H1 (cell line): ENCODE data around the gene RAD23A. TPM values are rescaled to one million over a fixed set of nuclear protein-coding genes. Genes with fewer than 3 reads are reported as not detected.

Experiments
- CTCF ChIA-PET: fragments of 300-600 bp; sonication (Branson Sonifier 250); formaldehyde crosslinking; loops from one replicate; lab custom pipeline; 2021; ENCODE audit not compliant: partially characterized antibody; lab: Charles Lee
- POLR2A ChIA-PET: fragments of 300-600 bp; sonication (Branson Sonifier 250); formaldehyde crosslinking; loops from one replicate; lab custom pipeline; 2021; ENCODE audit warnings: inconsistent platforms; ENCODE audit not compliant: partially characterized antibody; lab: Charles Lee
- DNase-seq, 2 experiments: peaks; one replicate each; pipeline versions ENCODE4 v3.0.0 to v3.0.0-alpha.2; 2010 to 2022; ENCODE audit warnings: low spot score in 2 of 2, low read depth in 1 of 2, mixed read lengths in 1 of 2
- FAIRE-seq: peaks from 2 replicates; lab custom pipeline; 2011; peaks lifted over from hg19 to GRCh38; lab: Jason Lieb, UNC
- H2AFZ ChIP-seq: 2 replicates; pipeline ENCODE4 v1.8.1; 2012; ENCODE audit warnings: low read length, inconsistent platforms
- H2AK5ac ChIP-seq: 2 replicates; pipeline ENCODE4 v1.6.1; 2013; ENCODE audit warnings: low read depth, low read length
- H2BK120ac ChIP-seq: replicated peaks from 2 replicates; pipeline ENCODE3; 2013; ENCODE audit warnings: low read depth, low read length, inconsistent platforms
- H2BK12ac ChIP-seq: 2 replicates; pipeline ENCODE4 v1.6.1; 2013; ENCODE audit warnings: low read depth, low read length
- H2BK15ac ChIP-seq: 2 replicates; pipeline ENCODE4 v1.6.1; 2013; ENCODE audit warnings: low read length
- H2BK20ac ChIP-seq: 2 replicates; pipeline ENCODE4 v1.6.1; 2013; ENCODE audit warnings: low read length
- H2BK5ac ChIP-seq: 2 replicates; pipeline ENCODE4 v1.6.1; 2013; ENCODE audit warnings: low read depth, low read length
- H3K14ac ChIP-seq: 2 replicates; pipeline ENCODE4 v1.6.1; 2013; ENCODE audit warnings: inconsistent platforms; ENCODE audit not compliant: insufficient read length
- H3K18ac ChIP-seq: 2 replicates; pipeline ENCODE4 v1.6.1; 2013; ENCODE audit warnings: low read length; ENCODE audit errors: extremely low read depth
- H3K23ac ChIP-seq: 2 replicates; pipeline ENCODE4 v1.6.1; 2013; ENCODE audit warnings: inconsistent platforms; ENCODE audit not compliant: insufficient read length
- H3K23me2 ChIP-seq: 2 replicates; pipeline ENCODE4 v1.6.1; 2013; ENCODE audit warnings: low read depth, low read length
- H3K27ac ChIP-seq: 2 replicates; pipeline ENCODE4 v1.6.1; 2011; ENCODE audit warnings: low read depth, low read length, inconsistent platforms
- H3K27me3 ChIP-seq, 4 experiments: replicated peaks in 1 of 4; 1 replicate in 1 of 4; 2 replicates in 3 of 4; pipeline versions ENCODE4 v1.6.1 to v1.8.1; 2011 to 2013; ENCODE audit warnings: low read length in 3 of 4, mild to moderate bottlenecking in 3 of 4, inconsistent platforms in 2 of 4, mixed read lengths in 2 of 4, moderate library complexity in 1 of 4; ENCODE audit not compliant: control insufficient read depth in 3 of 4, insufficient read depth in 3 of 4; ENCODE audit errors: extremely low read depth in 1 of 4
- H3K36me3 ChIP-seq, 4 experiments: 2 replicates each; pipeline versions ENCODE4 v1.6.1 to v1.8.1; 2011 to 2013; ENCODE audit warnings: mild to moderate bottlenecking in 4 of 4, low read length in 3 of 4, moderate library complexity in 2 of 4, control low read depth in 1 of 4, inconsistent platforms in 1 of 4; ENCODE audit not compliant: insufficient read depth in 4 of 4, control insufficient read depth in 2 of 4
- H3K4ac ChIP-seq: replicated peaks from 2 replicates; pipeline ENCODE3; 2013; ENCODE audit warnings: low read length, low read depth, mixed read lengths, inconsistent platforms; ENCODE audit not compliant: insufficient read length
- H3K4me1 ChIP-seq, 4 experiments: replicated peaks in 1 of 4; 1 replicate in 1 of 4; 2 replicates in 3 of 4; pipeline versions ENCODE4 v1.6.1 to v1.8.1; 2011 to 2013; ENCODE audit warnings: low read length in 3 of 4, inconsistent platforms in 2 of 4, mixed read lengths in 1 of 4; ENCODE audit not compliant: insufficient read depth in 4 of 4, control insufficient read depth in 3 of 4
- H3K4me2 ChIP-seq, 2 experiments: 2 replicates each; pipeline versions ENCODE4 v1.6.1 to v1.8.1; 2011 to 2013; ENCODE audit warnings: low read depth in 2 of 2, low read length in 2 of 2, control low read depth in 1 of 2, inconsistent platforms in 1 of 2, mild to moderate bottlenecking in 1 of 2; ENCODE audit not compliant: insufficient read depth in 1 of 2
- H3K4me3 ChIP-seq, 4 experiments: fragments of 200-600, 300-600 bp in 1 of 4; sonication (generic), shearing (Covaris generic), sonication (Bioruptor Twin) in 1 of 4; 2 replicates each; pipeline versions ENCODE4 v1.5.1 to v1.8.1; 2011 to 2016; ENCODE audit warnings: low read length in 4 of 4, low read depth in 3 of 4, control low read depth in 2 of 4, inconsistent platforms in 2 of 4, mild to moderate bottlenecking in 2 of 4, mixed read lengths in 1 of 4, moderate library complexity in 1 of 4; ENCODE audit not compliant: insufficient read depth in 2 of 4; ENCODE audit errors: extremely low read depth in 1 of 4
- H3K56ac ChIP-seq: replicated peaks from 2 replicates; pipeline ENCODE3; 2013; ENCODE audit warnings: low read depth, mild to moderate bottlenecking, mixed read lengths, low read length, inconsistent platforms; ENCODE audit not compliant: insufficient read length
- H3K79me1 ChIP-seq: 2 replicates; pipeline ENCODE4 v1.6.1; 2013; ENCODE audit warnings: low read depth, low read length, control low read depth
- H3K79me2 ChIP-seq, 2 experiments: 2 replicates each; pipeline versions ENCODE4 v1.6.1 to v1.8.1; 2012 to 2013; ENCODE audit warnings: low read length in 2 of 2, mild to moderate bottlenecking in 2 of 2, inconsistent platforms in 1 of 2; ENCODE audit not compliant: insufficient read depth in 2 of 2, control insufficient read depth in 1 of 2
- H3K9ac ChIP-seq, 4 experiments: replicated peaks in 1 of 4; 1 replicate in 1 of 4; 2 replicates in 3 of 4; pipeline versions ENCODE4 v1.6.1 to v1.8.1; 2011 to 2013; ENCODE audit warnings: low read depth in 3 of 4, low read length in 3 of 4, control low read depth in 2 of 4, mild to moderate bottlenecking in 2 of 4, moderate library complexity in 2 of 4, inconsistent platforms in 1 of 4; ENCODE audit errors: extremely low read depth in 1 of 4
- H3K9me3 ChIP-seq, 2 experiments: 2 replicates each; pipeline versions ENCODE4 v1.6.1 to v1.8.1; 2012 to 2013; ENCODE audit warnings: mild to moderate bottlenecking in 2 of 2, moderate library complexity in 2 of 2, control low read depth in 1 of 2, inconsistent platforms in 1 of 2, low read depth in 1 of 2, low read length in 1 of 2, mixed read lengths in 1 of 2; ENCODE audit not compliant: insufficient read depth in 2 of 2
- H4K20me1 ChIP-seq, 2 experiments: replicated peaks in 1 of 2; 2 replicates each; pipeline versions ENCODE3 to v1.8.1; 2011 to 2013; ENCODE audit warnings: inconsistent platforms in 2 of 2, low read length in 2 of 2, mild to moderate bottlenecking in 1 of 2; ENCODE audit not compliant: insufficient read depth in 2 of 2, control insufficient read depth in 1 of 2
- H4K5ac ChIP-seq: 2 replicates; pipeline ENCODE4 v1.6.1; 2013; ENCODE audit warnings: low read length, low read depth, mixed read lengths, inconsistent platforms; ENCODE audit not compliant: insufficient read length
- H4K8ac ChIP-seq: 2 replicates; pipeline ENCODE4 v1.8.0; 2013; ENCODE audit warnings: mild to moderate bottlenecking, moderate library complexity, low read length, inconsistent platforms; ENCODE audit not compliant: insufficient read depth; ENCODE audit errors: extremely low read depth
- H4K91ac ChIP-seq: replicated peaks from 2 replicates; pipeline ENCODE3; 2013; ENCODE audit warnings: low read length, mixed read lengths, inconsistent platforms; ENCODE audit not compliant: insufficient read length
- POU5F1 ChIP-seq: IDR thresholded peaks from 2 replicates; pipeline ENCODE4 v1.6.1; 2011; ENCODE audit warnings: low read depth, mild to moderate bottlenecking, low read length, moderate library complexity
- RNF2 ChIP-seq: fragments of 200-900, 300-1000 bp; sonication (generic); IDR thresholded peaks from 2 replicates; pipeline ENCODE4 v1.7.1; 2016; ENCODE audit warnings: borderline replicate concordance, low read depth, mild to moderate bottlenecking, antibody characterized with exemption, low read length; ENCODE audit not compliant: poor library complexity, severe bottlenecking; ENCODE audit errors: missing control alignments
- TBP ChIP-seq: IDR thresholded peaks from 2 replicates; pipeline ENCODE4 v1.6.1; 2011; ENCODE audit warnings: low read depth, low read length, improper control_type of control experiment
- WGBS, 2 experiments: shearing (Covaris generic) in 1 of 2; methylation state at CpG; one replicate each; pipeline versions ENCODE4 v1.1.6 to v1.1.7; 2013 to 2015; ENCODE audit warnings: low lambda C conversion rate in 2 of 2, mixed read lengths in 2 of 2, inconsistent platforms in 1 of 2, low coverage in 1 of 2, missing lambda C conversion rate in 1 of 2; ENCODE audit not compliant: insufficient replicate concordance in 2 of 2, insufficient coverage in 1 of 2, insufficient read length in 1 of 2; ENCODE audit errors: extremely low coverage in 1 of 2, missing lambda C conversion rate in 1 of 2; 5-methylcytosine and 5-hydroxymethylcytosine counted together
- polyA plus RNA-seq, 7 experiments: library from polyadenylated mRNA; depleted of rRNA in 3 of 7; stranded (reverse) in 5 of 7; unstranded in 2 of 7; fragments of >200 nt in 5 of 7; fragments of 200-250 nt in 2 of 7; gene quantifications; 1 replicate in 5 of 7; 2 replicates in 1 of 7; 4 replicates in 1 of 7; pipeline versions ENCODE4 v1.2.1 to v1.2.3, GENCODE V29; 2011 to 2013; ENCODE audit warnings: missing spikeins in 2 of 7, mixed read lengths in 2 of 7
- total RNA-seq: library from RNA; stranded (reverse); fragmentation: NEBNext Ultra II Directional; extraction: Animal tissue kit (Norgen Biotek cat#: 25700); gene quantifications from 2 replicates; pipeline ENCODE4 v1.2.1, GENCODE V29; 2021

RAD23A gene
- total and polyA plus RNA-seq, 2 of the 8 experiments (the other 6 are each of a cell fraction or from before 2014, with no cell fraction given), result 40.0 to 76.1 TPM

- DNase-seq (no peak), FAIRE-seq (no peak)
- H2BK12ac ChIP-seq, result peak overlapping the region; percentile 6; the same call in 1 of the 2 replicates
- no peak overlapping the region for H3K27ac ChIP-seq
- POLR2A ChIA-PET, result interaction anchor here (0.8 to 1.9 kb wide), 3 partner anchors 12 to 117 kb away, joined by 3 to 4 read pairs (median 3); no protein-coding TSS in a partner anchor
- H3K27me3 ChIP-seq, result peaks cover 2 to 41% (median 34%) of the 10 kb centered on the region in 4 experiments
- CTCF ChIA-PET, result interaction anchor here (0.6 to 16.3 kb wide), 17 partner anchors 8 to 702 kb away, joined by 3 to 431 read pairs (median 6); partner anchors contain the start of gene DAND5
- no peak overlapping the region for H2BK120ac ChIP-seq
- no peak overlapping the region for H2AFZ ChIP-seq
- H3K56ac ChIP-seq, result peak overlapping the region; percentile 90
- no peak overlapping the region for H3K9ac ChIP-seq
- no peak overlapping the region for H4K8ac ChIP-seq
- no peak overlapping the region for H3K14ac ChIP-seq
- H3K23me2 ChIP-seq, result peaks cover 16% of the 10 kb centered on the region
- no peaks in the 10 kb centered on the region for H3K36me3 ChIP-seq
- no peak for TF ChIP-seq RNF2
- no peak for TF ChIP-seq POU5F1
- TF ChIP-seq TBP, result no peak
- H4K5ac ChIP-seq, result no peak overlapping the region
- peaks cover 0 to 7% (median 3%) of the 10 kb centered on the region in 4 experiments; a peak in 4 of 7 replicates for H3K4me1 ChIP-seq
- H2BK5ac ChIP-seq, result no peak overlapping the region
- no peak overlapping the region for H4K91ac ChIP-seq
- peak overlapping the region; percentile 69 for H3K4ac ChIP-seq
- WGBS, 2 experiments, result 82% methylated on average over 3 of the region's 3 CpGs; no CpG with 5 or more reads in 1 of the 2 experiments
- H3K4me2 ChIP-seq, result no peak overlapping the region
- H3K9me3 ChIP-seq, result no peaks in the 10 kb centered on the region
- peak overlapping the region; percentile 99 for H2BK20ac ChIP-seq
- peak overlapping the region; percentile 70; the same call in 1 of the 2 replicates for H2AK5ac ChIP-seq
- no peaks in the 10 kb centered on the region for H3K79me1 ChIP-seq
- peak overlapping the region; percentile 97 for H2BK15ac ChIP-seq
- H4K20me1 ChIP-seq, result peaks cover 0 to 18% of the 10 kb centered on the region in 2 experiments
- no peak overlapping the region for H3K23ac ChIP-seq
- H3K79me2 ChIP-seq, result no peaks in the 10 kb centered on the region
- no peak overlapping the region for H3K4me3 ChIP-seq
- H3K18ac ChIP-seq, result no peak overlapping the region; the same call in 1 of the 2 replicates
These were observed 38.5 kb downstream of the RAD23A start for GRCh38 chr19:12984143-12984627.
